SK-N-SH treated with all-trans-retinoic acid at 6 μM for 48 hours (cell line): ENCODE measurements around the gene MED20.

Source experiments
- ATAC-seq: fragments of 200-7000 bp; cut with Tn5 transposase; 3 replicates; pipeline ENCODE4 v1.9.1; 2020; ENCODE audit warnings: mild to moderate bottlenecking, moderate library complexity
- BACH2 ChIP-seq: fragments of 250-450 bp; sonication (Bioruptor Pico); IDR thresholded peaks from 2 replicates; pipeline ENCODE4 v1.9.0; 2021; ENCODE audit warnings: mild to moderate bottlenecking, borderline replicate concordance
- CSDC2 ChIP-seq: fragments of 250-450 bp; sonication (Bioruptor Pico); IDR thresholded peaks from 2 replicates; pipeline ENCODE4 v1.5.0; 2020; ENCODE audit warnings: mild to moderate bottlenecking, moderate library complexity
- ESRRG ChIP-seq: fragments of 250-450 bp; sonication (Bioruptor Pico); IDR thresholded peaks from 2 replicates; pipeline ENCODE4 v1.6.1; 2021; ENCODE audit warnings: mild to moderate bottlenecking
- ISL1 ChIP-seq: fragments of 250-450 bp; sonication (Bioruptor Pico); IDR thresholded peaks from 2 replicates; pipeline ENCODE4 v2.1.2; 2022; ENCODE audit warnings: mild to moderate bottlenecking, moderate library complexity
- OSR1 ChIP-seq: fragments of 250-450 bp; sonication (Bioruptor Pico); IDR thresholded peaks from 2 replicates; pipeline ENCODE4 v1.8.0; 2022; ENCODE audit warnings: moderate library complexity, mild to moderate bottlenecking, inconsistent platforms
- POU6F1 ChIP-seq: fragments of 250-450 bp; sonication (Bioruptor Pico); IDR thresholded peaks from 2 replicates; pipeline ENCODE4 v1.8.0; 2021; ENCODE audit warnings: low read depth, mild to moderate bottlenecking, moderate library complexity, borderline replicate concordance
- PPARA ChIP-seq: fragments of 250-450 bp; sonication (Bioruptor Pico); IDR thresholded peaks from 2 replicates; pipeline ENCODE4 v1.5.0; 2020; ENCODE audit warnings: mild to moderate bottlenecking, borderline replicate concordance
- SNAI2 ChIP-seq: fragments of 250-450 bp; sonication (Bioruptor Pico); IDR thresholded peaks from 2 replicates; pipeline ENCODE4 v1.5.0; 2020; ENCODE audit warnings: mild to moderate bottlenecking, moderate library complexity
- TCF4 ChIP-seq: fragments of 250-450 bp; sonication (Bioruptor Pico); IDR thresholded peaks from 2 replicates; pipeline ENCODE4 v1.8.0; 2021; ENCODE audit warnings: mild to moderate bottlenecking, moderate library complexity, borderline replicate concordance
- TOX ChIP-seq: fragments of 250-450 bp; sonication (Bioruptor Pico); IDR thresholded peaks from 2 replicates; pipeline ENCODE4 v1.8.0; 2021; ENCODE audit warnings: mild to moderate bottlenecking, moderate library complexity, borderline replicate concordance
- ZFP30 ChIP-seq: fragments of 450-650 bp; formaldehyde crosslinking; IDR thresholded peaks from 2 replicates; pipeline ENCODE4 v1.5.0; 2022; ENCODE audit warnings: mild to moderate bottlenecking, moderate library complexity
- ZNF8 ChIP-seq: fragments of 450-650 bp; formaldehyde crosslinking; IDR thresholded peaks from 2 replicates; pipeline ENCODE4 v1.5.0; 2020; ENCODE audit warnings: mild to moderate bottlenecking, moderate library complexity
- TF ChIP-seq, protein P1 (sequence below): fragments of 250-450 bp; sonication (Bioruptor Pico); IDR thresholded peaks from 2 replicates; pipeline ENCODE4 v1.5.1; 2021; ENCODE audit warnings: mild to moderate bottlenecking, moderate library complexity
- TF ChIP-seq, protein P2 (sequence below): fragments of 250-450 bp; sonication (Bioruptor Pico); IDR thresholded peaks from 2 replicates; pipeline ENCODE4 v1.5.0; 2020; ENCODE audit warnings: mild to moderate bottlenecking, moderate library complexity
- TF ChIP-seq, protein P3 (sequence below): fragments of 250-450 bp; sonication (Bioruptor Pico); IDR thresholded peaks from 2 replicates; pipeline ENCODE4 v1.5.1; 2020; ENCODE audit warnings: low read depth, mild to moderate bottlenecking, moderate library complexity
- TF ChIP-seq, protein P4 (sequence below): fragments of 250-450 bp; sonication (Bioruptor Pico); IDR thresholded peaks from 2 replicates; pipeline ENCODE4 v1.8.0; 2020; ENCODE audit warnings: mild to moderate bottlenecking, moderate library complexity, borderline replicate concordance

The MED20 gene

GRCh38 chr6:41942067-41942851, 21.3 kb upstream of the MED20 start:
- no peak for TF ChIP-seq SNAI2 (CRISPR knock-in tag)
- TF ChIP-seq TOX (CRISPR knock-in tag) = no peak
- TF ChIP-seq, protein P1, sequence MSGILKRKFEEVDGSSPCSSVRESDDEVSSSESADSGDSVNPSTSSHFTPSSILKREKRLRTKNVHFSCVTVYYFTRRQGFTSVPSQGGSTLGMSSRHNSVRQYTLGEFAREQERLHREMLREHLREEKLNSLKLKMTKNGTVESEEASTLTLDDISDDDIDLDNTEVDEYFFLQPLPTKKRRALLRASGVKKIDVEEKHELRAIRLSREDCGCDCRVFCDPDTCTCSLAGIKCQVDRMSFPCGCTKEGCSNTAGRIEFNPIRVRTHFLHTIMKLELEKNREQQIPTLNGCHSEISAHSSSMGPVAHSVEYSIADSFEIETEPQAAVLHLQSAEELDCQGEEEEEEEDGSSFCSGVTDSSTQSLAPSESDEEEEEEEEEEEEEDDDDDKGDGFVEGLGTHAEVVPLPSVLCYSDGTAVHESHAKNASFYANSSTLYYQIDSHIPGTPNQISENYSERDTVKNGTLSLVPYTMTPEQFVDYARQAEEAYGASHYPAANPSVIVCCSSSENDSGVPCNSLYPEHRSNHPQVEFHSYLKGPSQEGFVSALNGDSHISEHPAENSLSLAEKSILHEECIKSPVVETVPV (CRISPR knock-in tag) = no peak
- no peak for TF ChIP-seq ESRRG (CRISPR knock-in tag)
- no peak for TF ChIP-seq POU6F1 (CRISPR knock-in tag)
- TF ChIP-seq CSDC2 (CRISPR knock-in tag) = no peak
- TF ChIP-seq, protein P2, sequence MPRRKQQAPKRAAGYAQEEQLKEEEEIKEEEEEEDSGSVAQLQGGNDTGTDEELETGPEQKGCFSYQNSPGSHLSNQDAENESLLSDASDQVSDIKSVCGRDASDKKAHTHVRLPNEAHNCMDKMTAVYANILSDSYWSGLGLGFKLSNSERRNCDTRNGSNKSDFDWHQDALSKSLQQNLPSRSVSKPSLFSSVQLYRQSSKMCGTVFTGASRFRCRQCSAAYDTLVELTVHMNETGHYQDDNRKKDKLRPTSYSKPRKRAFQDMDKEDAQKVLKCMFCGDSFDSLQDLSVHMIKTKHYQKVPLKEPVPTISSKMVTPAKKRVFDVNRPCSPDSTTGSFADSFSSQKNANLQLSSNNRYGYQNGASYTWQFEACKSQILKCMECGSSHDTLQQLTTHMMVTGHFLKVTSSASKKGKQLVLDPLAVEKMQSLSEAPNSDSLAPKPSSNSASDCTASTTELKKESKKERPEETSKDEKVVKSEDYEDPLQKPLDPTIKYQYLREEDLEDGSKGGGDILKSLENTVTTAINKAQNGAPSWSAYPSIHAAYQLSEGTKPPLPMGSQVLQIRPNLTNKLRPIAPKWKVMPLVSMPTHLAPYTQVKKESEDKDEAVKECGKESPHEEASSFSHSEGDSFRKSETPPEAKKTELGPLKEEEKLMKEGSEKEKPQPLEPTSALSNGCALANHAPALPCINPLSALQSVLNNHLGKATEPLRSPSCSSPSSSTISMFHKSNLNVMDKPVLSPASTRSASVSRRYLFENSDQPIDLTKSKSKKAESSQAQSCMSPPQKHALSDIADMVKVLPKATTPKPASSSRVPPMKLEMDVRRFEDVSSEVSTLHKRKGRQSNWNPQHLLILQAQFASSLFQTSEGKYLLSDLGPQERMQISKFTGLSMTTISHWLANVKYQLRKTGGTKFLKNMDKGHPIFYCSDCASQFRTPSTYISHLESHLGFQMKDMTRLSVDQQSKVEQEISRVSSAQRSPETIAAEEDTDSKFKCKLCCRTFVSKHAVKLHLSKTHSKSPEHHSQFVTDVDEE (CRISPR knock-in tag) = no peak
- no peak for TF ChIP-seq TCF4 (CRISPR knock-in tag)
- no peak for TF ChIP-seq PPARA (CRISPR knock-in tag)
- TF ChIP-seq OSR1 (CRISPR knock-in tag) = no peak
- TF ChIP-seq ZNF8 = no peak
- peak; percentile 46 for ATAC-seq

GRCh38 chr6:41941280-41942066, 20.5 kb upstream of the MED20 start, which contains the start of gene CCND3:
CCND3 (minus strand) TSS chr6:41941808; CDS start chr6:41941649, 159 bp downstream.
- TF ChIP-seq PPARA (CRISPR knock-in tag) = no peak
- TF ChIP-seq, protein P3, sequence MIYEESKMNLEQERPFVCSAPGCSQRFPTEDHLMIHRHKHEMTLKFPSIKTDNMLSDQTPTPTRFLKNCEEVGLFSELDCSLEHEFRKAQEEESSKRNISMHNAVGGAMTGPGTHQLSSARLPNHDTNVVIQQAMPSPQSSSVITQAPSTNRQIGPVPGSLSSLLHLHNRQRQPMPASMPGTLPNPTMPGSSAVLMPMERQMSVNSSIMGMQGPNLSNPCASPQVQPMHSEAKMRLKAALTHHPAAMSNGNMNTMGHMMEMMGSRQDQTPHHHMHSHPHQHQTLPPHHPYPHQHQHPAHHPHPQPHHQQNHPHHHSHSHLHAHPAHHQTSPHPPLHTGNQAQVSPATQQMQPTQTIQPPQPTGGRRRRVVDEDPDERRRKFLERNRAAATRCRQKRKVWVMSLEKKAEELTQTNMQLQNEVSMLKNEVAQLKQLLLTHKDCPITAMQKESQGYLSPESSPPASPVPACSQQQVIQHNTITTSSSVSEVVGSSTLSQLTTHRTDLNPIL (CRISPR knock-in tag) = no peak
- TF ChIP-seq, protein P1 (CRISPR knock-in tag) = no peak
- TF ChIP-seq ISL1 (CRISPR knock-in tag) = no peak
- TF ChIP-seq BACH2 (CRISPR knock-in tag) = no peak
- peak; percentile 93 for ATAC-seq

DNA sequence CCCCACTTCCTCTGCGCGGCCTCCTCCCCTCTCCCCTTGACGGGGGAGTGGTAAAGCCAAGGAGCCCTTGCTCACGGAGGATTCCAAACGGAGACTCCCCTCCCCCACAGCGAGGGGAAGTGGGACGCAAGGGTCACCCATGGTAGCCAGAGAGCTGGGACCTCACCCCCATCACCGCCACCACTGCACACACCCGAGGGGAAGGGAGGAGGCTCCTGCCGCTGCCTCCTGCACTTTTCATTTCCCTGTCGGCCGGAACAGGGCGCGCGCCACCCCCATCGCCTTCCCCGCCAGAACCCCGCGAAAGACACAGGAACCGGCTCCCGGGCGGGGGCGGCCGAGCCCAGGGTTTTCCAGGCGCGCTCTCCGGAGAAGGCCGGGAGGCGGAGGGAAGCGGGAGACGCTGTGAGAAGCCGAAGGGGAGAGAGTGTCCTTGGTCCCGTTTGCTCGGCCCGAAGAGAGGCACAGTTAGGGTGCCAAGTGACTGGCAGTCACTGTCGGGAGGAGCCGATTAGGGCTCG, 19.9 kb upstream of the MED20 start:
- ATAC-seq = peak; percentile 29
- TF ChIP-seq ZFP30 (CRISPR knock-in tag) = no peak
- TF ChIP-seq, protein P4, sequence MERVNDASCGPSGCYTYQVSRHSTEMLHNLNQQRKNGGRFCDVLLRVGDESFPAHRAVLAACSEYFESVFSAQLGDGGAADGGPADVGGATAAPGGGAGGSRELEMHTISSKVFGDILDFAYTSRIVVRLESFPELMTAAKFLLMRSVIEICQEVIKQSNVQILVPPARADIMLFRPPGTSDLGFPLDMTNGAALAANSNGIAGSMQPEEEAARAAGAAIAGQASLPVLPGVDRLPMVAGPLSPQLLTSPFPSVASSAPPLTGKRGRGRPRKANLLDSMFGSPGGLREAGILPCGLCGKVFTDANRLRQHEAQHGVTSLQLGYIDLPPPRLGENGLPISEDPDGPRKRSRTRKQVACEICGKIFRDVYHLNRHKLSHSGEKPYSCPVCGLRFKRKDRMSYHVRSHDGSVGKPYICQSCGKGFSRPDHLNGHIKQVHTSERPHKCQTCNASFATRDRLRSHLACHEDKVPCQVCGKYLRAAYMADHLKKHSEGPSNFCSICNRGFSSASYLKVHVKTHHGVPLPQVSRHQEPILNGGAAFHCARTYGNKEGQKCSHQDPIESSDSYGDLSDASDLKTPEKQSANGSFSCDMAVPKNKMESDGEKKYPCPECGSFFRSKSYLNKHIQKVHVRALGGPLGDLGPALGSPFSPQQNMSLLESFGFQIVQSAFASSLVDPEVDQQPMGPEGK = no peak
- TF ChIP-seq, protein P2 (CRISPR knock-in tag) = no peak
- TF ChIP-seq CSDC2 (CRISPR knock-in tag) = no peak
- no peak for TF ChIP-seq TCF4 (CRISPR knock-in tag)
- TF ChIP-seq POU6F1 (CRISPR knock-in tag) = no peak
- no peak for TF ChIP-seq ESRRG (CRISPR knock-in tag)
